Kidney glomerular epithelial cell (primary cell): ENCODE results near the gene DHX36.

Experiments used
- DNase-seq: peaks from one replicate; lab custom pipeline; 2025; lab: John Stamatoyannopoulos, UW

Gene DHX36

DNA sequence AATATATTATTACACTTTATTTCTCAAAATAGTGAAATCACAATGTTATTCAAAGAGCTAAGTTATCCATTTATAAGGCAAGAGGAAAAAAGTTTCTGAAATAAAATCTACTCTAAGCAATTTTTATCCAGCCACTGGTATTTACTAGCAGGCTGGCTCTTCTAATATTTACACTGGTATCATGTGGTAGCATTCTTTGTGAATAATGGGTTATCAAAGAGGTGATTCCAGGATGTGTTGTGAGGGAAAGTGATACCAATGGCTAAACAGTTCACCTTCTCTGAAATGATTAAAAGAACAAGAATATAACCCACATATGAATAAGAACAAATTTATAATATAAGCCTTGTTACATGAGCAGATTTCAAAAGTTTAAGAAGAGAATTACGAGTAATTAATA is 44.1 kb downstream of the DHX36 start:
- no peak for DNase-seq

DNA sequence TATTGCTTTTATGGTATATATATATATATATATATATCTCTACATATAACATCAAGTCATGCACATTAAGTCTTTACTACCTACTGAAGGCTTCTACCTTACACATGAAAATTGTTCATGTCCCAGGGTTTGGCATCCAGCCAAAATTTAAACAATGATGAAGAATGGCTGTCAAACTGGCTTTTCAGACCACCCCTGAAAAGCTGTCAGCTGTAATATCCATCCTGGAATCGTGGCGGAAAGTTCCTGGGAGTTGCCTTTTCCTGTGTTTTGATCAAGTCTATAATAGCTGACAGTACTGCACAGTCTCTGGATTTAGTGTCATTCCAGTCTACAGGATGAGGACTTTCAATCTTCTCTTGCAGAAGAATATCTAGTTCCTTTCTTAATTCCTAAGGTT is 48.3 kb downstream of the DHX36 start:
- DNase-seq = no peak

DNA sequence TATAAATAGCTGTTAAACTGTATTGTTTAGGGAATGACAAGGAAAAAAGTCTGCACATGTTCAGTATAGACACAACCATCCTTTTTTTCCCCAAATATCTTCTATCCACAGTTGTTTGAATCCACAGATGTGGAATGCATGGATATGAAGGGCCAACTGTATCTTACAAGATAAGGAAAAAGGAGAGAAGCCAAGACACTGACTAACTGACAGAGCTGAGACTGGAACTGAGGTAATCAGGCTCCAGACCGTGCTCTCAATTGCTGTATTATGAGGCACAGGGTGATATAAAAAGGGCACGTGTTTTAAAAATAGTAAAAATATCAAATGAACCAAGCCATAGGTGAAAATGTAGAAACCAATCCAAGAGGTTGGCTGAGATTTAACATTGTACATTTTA is 49.0 kb downstream of the DHX36 start:
- DNase-seq = no peak

DNA sequence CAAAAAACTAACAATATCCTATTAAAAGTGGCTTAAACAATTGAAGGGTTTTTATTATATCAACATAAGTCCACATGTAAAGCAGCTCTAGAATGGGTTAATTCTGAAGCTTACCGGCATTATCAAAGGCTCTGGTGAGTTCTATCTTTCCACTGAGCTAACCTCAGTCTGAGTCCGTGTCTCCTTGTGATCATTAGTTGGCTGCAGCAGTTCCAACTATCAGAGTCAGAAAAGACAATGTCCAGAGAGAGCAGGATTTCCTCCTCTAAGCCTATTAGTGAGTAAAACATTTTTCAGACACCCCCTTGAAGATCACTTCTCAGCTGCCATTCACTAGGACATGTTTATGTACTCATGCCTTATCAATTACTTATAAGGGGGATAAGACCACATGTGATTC is 49.9 kb downstream of the DHX36 start:
- DNase-seq = no peak

DNA sequence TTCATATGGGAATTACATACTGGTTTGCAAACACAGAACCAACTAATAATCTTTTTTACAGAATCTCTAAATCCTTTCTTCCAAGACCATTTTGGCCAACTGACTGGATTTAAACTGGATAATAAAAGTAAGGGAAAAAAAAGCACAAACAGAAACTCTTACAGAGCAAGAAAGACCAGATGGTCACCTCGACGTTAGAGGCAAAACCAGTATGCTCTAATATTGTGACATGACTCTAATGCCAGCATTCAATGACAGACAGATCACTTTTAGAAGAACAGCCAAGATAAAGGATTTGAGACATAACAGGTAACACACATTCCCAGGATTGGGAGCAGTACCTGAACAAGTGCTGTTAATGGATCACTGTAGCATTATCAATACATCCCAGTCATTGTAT is 50.9 kb downstream of the DHX36 start:
- no peak for DNase-seq

DNA sequence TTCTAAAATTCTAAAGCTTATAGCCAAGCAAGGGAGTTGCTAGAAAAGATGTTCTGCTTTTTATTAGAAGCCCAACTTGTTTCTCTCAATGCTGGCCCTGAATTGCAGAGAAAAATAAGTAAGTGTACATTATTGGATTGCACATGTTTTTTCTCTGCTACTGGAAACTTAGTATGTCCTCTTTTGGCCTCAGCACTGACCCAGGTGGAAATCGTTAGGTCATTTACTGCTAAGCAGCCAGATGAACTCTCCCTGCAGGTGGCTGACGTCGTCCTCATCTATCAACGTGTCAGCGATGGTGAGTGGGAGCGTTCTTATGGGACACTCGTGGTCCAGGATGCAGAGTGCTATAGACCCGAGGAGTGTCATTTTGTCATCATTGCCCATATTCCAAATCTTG is 69.8 kb downstream of the DHX36 start:
- no peak for DNase-seq

DNA sequence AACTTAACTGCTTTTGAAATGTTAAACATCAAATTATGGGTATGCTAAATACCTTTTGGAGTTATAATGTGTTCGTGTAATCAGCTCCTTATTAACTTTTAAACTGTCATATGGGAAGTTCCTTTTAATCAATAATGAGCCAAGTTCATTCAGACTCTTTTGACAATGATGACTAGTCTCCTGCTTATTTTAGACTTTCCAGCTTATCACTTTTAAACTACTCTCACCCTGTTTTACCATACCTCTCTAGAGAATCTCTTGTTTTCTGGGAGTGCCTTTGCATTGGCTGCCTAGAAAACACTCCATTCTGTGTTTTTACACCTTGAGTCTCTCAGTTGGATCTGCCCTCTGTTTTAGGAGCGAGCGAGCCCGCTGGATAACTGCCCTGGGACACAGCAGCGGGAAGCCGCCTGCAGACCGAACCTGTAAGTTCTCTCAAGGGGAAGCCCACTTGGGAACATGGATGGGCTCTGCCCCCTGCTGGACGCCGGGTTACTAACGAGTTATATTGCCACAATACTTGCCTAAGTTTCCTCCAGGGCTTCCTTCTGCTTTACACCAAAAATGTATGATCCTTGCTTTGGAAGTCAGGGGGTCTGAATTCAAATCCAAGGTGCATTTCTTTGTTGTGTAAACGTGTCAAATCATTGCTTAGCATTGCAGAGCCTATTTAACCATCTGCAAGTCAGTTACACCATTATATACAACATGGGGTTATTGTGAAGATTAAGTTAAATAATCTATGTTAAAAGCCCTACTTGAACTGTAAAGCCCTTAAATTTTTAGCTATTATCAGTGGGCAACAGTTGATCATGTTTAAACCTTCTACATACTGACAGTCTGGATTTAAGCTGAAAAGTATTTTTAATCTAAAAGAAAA is 71.3 kb downstream of the DHX36 start:
- DNase-seq = peak; percentile 74

DNA sequence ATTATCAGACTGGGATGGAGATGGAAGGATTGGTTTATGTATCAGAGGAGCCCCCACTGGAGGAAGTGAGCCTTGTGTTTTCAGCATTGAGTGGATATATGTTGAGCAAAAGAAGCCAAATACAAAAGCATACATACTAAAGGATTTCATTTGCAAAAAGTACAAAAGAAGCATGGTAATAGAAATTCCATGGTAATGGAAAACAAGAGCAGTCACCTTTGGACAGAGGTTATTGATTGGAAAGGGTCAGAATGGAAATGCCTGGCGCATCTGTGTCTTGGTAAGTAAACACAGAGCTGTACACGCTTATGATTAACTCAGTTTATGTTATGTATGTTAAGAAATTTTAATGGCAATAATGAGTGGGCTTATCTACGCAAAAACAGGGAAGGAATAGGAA is 72.7 kb downstream of the DHX36 start:
- no peak for DNase-seq

DNA sequence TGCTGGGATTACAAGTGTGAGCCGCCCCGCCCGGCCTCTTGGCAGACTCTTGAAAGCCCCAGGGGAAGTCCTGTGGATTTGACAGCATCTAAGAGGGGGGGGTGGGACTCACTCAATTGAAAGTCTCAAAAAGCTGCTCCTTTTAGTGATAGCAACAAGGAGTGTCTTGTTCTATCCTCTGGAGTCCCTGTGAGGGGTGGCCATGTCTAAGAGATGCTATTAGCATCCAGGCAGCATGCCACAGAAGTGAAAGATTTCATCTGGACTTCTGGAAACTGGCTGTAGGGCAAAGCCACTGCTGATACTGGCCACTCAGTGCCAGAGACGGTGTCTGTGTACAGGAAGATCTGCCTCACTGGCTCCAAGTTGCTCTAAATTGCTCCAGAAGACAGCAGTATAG is 74.0 kb downstream of the DHX36 start:
- DNase-seq = no peak

DNA sequence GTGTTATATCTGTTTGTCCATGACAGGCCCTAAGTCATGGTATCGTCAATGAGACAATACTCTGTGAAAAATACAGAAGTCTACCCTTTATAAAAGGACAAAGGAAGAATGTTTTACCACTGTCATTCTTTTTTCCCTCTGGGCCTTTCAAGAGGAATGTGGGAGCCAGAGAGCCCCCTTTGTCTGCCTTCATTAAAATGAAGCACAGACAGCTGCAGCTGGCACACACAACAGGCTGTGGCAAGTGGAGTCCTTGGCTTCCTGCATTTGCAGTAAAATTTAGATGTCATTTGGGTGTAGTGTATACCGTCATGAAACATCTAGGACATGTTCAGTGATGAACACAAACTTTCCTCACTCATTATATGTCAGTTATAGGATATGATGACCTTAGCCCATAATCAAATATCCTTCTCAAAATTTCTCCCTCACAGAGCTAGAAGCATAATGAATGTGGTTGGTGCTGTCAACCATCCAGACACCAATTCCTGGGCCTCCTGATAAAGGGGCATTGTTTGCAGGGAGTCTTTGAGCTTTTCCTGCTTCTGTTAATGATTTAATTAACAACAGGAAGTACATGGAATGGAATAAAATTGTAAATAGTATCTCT is 76.4 kb downstream of the DHX36 start:
- no peak for DNase-seq

DNA sequence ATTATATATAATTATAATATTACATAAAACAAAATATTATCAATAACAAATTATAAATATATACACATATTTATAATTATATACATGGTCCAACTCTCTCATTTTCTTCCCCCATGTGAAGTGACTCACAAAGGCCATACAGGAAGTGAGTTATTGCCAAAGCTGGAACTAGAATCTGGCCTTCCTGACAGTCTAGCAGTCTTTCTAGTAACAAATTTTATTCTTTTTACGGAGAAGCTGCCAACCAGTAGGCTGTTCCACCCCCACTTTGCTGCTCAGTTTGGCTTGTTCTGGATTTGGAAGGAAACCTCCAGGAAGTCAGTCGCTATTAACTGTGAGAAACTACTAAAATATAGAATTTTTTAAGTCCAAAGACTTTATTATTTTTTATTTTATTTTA is 79.6 kb downstream of the DHX36 start:
- no peak for DNase-seq

DNA sequence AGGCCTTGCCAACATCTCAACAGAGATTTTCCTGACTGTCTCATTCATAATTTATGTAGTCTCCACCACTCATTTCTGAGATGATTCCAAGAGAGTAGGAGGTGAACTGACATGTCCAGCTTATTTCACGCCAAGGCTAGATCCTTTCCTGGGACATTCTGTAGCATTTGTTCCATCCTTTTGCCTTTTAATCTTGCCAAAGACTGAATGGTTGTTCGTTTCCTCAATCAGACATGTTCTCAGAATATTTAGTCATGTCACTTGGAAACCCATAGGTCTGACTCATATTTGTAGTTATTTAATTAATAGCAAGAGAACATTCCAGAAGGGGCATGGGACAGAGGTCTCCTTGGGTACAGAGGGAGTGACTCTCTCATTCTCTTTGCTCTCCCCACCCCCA is 80.9 kb downstream of the DHX36 start:
- DNase-seq = no peak

DNA sequence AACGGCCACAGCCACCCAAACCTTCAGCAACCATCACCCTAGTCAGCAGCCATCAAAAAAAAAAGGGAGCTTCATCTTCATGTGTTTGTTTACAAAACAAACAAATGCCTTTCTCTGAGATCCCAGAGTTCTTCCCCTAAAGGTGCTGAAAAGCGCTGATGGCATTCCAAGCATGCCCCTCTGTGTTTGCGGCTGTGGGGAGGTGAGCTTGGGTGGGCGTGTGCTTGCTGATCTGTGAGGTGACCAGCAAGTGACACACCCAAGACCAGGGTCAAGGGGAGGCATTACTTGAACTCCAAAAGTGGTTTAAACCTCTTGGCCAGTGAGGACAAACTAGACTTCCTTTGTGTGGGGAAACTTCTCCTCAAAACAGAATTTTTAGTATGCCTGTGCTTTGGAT is 81.5 kb downstream of the DHX36 start:
- DNase-seq = no peak

DNA sequence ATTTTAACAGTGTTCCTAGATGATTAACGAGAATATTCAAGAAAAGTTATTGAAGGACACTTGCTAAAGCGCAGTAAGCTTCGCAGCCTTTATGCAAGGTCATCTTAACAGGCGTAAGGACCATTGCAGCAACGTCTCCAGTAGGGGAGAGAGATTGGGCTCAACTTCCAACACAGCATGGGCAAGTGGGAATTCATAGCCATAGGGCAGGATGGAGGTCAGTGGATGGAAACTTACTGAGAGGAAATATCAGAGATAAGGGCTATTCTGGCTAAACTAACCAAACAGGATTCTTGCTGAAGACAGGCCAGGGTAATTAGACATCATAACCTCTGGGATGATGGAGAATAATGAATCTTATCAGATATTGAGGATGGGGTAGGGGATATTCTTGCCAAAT is 82.8 kb downstream of the DHX36 start:
- DNase-seq = no peak

DNA sequence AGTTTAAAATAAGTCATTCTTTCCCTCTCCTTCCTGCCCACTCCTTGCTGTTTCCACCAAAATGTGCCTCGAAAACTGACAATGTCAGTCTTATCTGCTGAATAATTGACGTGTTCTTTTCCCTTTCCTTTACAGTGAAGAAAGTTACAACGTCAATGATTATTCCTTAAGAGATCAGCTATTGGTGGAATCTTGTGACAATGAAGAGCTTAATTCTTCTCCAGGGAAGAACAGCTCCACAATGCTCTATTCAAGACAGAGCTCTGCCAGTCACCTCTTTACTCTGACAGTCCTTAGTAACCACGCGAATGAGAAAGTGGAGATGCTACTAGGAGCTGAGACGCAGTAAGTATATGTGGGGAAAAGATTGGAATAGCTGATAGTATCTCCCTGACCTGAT is 84.1 kb downstream of the DHX36 start:
- DNase-seq = no peak

DNA sequence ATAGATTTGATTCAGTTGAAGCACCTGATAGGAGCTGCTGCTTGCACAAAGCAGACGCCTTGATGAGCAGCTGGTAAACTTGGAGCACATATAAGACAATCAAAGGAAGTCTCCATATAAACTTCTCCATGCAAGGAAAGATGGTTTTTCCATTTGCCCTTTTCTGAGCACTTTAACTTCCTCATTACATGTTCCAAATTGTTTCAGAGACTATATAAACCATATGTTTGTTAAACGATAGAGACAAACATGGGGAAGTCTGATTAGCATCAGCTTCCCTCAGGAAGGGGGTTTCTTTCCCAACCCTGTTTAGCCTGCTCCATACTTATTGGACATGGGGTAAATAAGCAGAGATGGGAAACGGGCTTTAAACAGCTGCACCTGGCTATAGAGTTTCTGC is 88.0 kb downstream of the DHX36 start:
- no peak for DNase-seq

DNA sequence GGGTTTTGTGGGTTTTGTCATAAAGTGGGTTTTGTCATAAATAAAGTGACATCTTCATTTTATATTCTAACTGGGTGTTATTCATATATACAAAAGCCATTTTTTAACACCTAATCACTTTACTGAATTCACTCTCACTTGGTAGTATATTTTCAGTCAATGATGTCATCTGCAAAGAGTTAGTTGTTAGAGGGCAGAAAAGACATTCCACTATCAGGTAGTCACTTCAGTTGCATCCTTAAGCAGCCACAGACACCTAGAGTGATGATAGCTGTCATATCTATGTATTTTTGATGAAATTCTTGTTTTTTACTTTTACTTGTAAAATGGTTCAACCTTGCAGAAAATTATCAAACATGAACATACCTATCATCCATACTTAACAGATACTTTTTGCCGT is 89.0 kb downstream of the DHX36 start:
- peak; percentile 74 for DNase-seq

DNA sequence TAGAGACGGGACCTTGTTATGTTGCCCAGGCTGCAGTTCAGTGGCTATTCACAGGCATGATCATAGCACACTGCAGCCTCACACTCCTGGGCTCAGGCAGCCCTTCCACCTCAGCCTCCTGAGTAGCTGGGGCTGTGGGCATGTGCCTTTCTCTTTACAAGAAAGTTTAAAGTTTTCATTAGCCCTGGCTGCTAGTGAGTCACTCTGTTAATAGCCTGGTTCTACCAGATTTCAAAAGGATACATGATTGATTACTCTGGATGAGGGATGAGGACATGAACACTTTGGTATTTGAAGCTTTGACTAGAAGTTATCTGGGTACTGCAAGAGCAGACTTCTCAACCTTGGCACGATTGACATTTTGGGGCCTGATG is 95.1 kb downstream of the DHX36 start:
- DNase-seq = no peak

DNA sequence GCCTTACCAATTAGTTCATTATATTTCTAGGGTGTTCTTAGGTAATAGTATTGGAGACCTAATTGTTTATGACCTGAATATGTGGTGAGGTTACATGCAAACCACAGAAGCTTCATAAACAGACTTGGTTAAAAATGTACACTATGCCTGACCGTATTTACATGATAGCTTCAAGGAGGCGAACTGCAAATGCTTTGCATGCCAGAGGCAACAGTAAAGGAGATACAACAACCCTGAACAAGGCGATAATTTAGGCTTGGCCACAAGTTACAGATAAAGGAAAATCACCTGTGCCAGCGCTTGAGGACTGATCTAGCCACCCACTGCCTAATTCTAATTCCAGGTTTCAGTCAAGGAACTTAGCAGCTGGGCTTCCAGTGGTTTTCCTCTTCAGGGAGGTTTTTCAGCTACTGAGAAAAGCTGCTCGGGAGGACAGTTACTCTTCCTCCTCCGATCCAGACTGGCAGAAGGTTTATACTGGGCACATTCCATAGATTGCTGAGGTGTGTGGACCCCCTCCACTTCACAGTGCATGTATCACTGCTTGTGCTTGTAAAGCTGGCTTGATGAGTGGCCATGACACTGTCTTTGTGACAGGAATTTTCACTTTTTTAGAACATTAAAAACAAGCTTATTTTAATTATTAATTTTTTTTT is 95.6 kb downstream of the DHX36 start:
- DNase-seq = no peak

DNA sequence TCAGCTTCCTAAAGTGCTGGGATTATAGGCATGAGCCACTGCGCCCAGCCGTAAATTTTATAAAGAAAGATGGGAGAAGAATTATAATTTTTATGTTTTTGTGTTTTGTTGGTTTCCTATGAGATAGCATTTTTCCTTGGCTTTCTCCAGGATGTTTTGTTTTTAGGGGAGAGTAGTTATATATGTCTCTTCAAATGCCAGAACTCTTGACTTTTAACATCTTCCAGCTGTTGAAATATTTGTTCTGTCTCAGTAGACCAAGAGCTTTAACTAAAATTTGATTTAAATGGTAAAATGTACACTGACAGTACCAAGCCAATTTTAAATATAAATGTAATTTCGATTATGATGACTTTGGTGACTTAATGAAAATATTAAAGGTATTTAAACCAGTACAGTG is 96.8 kb downstream of the DHX36 start:
- DNase-seq = no peak

DNA sequence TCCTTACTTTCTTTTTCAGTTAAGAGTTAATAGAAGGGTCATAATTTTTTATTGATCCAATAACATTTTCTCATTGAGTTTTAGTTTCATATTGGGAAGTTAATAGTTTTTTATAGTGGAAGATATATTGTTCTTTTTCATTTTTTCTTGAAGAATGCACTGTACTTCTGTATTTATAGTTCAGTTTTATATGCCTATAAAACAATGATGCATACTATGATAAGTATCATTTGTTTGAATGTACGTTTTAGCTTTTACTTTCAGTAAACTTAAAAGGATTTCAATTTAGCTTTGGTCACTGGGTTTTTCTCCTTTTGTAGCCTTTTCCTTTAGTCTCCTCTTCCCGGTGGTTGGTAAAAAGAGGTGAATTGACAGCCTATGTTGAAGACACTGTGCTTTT is 98.8 kb downstream of the DHX36 start:
- no peak for DNase-seq

DNA sequence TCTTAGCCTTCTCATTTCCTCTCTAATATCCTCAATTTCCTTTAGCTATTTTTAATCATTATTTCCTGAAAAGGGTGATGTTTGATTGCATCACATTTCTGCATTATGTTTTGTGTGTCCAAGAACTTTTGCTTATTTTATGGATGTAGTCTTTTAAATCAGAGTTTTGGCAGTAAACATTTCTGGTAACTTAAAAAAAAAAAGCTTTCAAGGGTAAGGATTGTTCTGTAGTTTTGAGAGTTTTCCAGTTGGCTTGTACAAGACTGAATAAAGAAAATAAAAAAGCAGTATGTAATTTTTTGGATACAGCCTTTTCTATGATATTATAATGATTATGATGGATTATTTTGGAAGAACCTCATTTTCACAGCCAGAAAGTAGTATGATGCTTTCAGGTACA is 99.4 kb downstream of the DHX36 start:
- no peak for DNase-seq

DNA sequence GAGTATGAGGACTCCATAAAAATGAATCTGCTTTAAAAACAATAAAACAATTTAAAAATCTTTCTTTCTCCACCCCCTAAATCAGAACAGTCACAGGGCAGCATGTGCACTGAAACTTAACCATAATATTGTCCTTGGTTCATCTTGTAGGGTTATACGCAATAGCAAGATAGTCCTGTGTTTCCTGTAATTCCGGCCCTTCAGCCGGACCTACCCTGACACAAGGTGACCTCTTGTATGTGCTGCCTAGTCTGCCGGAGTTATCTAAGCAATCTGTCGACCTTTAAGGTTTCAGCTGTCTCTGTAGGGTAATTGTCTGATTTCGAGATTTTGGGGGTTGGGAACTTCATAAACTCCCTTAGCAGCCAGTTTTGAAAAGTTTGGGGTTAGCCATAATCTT is 99.9 kb downstream of the DHX36 start:
- no peak for DNase-seq

DNA sequence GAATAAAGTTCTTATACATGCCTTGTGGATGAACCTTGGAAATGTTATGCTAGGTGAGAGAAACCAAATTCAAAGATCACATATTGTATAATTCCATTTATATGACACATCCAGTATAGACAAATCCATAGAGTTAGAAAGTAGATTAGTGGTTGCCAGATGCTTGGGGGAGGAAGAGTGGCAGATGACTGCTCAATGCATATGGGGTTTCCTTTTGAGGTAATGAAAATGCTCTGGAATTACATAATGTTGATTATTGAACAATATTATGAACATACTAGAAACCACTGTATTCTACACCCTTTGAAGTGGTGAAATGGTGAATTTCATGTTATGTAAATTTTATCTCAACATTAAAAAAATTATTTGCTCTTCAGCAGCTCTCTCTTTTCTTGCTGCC is 100.8 kb downstream of the DHX36 start:
- no peak for DNase-seq
